Activated CD8-positive, alpha-beta memory T cell treated with anti-CD3 and anti-CD28 coated beads for 1 hour (primary cell): ENCODE results near the gene CDH13.

Source experiments
- DNase-seq, 2 donors: peaks; one replicate each; pipeline ENCODE4 v3.0.0-alpha.2; 2020; ENCODE audit warnings: low read depth in 1 of 2; ENCODE audit errors: extremely low read depth in 1 of 2

CDH13 gene

DNA sequence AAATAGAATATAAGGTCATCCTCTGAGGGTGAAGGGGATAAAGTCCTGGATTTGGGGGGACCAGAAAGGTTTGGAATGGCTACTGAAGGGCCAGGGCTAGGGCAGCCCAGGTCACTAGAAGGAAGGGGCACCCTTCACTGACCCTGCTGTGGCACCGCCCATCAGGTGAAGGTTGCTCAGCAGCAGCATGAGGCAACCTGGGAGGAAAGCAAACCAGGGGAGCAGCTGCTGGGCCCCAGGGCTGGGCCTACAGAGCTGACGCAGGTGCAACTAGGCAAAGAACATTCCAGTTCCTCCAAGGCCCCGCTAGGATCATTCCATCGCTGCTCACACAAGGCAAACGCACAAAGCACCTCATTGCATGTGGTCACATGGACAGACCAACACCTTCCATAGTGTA lies 1177.6 kb downstream of the CDH13 start:
- no peak for DNase-seq

DNA sequence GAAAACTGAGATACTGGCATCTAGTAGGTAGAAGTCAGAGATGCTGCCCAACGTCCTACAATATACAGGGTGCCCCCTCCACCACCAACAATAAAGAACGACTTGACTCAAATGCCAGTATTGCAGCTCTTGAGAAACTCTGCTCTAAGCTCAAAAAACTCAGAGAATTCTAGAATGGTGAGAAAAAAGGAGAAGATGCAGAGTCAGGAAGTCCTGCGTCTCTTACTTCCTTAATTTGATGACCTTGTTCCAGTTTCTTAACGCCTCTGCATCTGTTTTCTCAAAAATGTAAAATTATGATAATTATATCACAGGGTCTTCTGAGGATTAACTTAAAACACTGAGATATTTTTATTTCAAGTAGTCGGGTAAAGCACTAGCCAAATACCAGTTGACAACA lies 1179.3 kb downstream of the CDH13 start:
- no peak for DNase-seq

DNA sequence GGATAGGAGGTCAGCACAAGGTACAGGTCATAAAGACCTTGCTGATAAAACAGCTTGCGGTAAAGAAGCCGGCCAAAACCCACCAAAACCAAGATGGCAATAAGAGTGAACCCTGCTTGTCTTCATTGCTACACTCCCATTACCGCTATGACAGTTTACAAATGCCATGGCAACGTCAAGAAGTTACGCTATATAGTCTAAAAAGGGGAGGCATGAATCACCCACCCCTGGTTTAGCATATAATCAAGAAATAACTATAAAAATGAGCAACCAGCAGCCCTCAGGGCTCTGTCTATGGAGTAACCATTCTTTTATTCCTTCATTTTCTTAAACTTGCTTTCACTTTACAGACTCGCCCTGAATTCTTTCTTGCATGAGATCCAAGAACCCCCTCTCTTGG lies 1180.0 kb downstream of the CDH13 start:
- DNase-seq, result no peak

DNA sequence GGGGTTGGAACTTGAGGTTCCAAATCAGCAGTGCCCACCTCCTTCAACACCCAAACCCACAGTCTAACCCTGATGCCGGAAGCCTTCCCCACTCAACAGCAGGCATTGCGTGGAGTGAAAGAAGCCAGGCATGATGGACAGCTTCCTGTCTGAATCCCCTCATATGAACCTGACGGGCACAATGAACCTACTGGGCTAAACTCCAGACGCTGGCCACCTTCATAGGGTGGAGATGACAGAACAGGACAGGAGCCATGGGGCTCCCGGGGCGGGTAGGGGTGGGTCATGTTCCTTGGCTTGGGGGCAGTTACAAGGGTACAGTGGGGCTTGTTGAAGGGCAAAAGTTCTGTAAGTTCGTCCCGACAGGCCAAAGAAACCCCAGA lies 1180.5 kb downstream of the CDH13 start:
- no peak for DNase-seq

DNA sequence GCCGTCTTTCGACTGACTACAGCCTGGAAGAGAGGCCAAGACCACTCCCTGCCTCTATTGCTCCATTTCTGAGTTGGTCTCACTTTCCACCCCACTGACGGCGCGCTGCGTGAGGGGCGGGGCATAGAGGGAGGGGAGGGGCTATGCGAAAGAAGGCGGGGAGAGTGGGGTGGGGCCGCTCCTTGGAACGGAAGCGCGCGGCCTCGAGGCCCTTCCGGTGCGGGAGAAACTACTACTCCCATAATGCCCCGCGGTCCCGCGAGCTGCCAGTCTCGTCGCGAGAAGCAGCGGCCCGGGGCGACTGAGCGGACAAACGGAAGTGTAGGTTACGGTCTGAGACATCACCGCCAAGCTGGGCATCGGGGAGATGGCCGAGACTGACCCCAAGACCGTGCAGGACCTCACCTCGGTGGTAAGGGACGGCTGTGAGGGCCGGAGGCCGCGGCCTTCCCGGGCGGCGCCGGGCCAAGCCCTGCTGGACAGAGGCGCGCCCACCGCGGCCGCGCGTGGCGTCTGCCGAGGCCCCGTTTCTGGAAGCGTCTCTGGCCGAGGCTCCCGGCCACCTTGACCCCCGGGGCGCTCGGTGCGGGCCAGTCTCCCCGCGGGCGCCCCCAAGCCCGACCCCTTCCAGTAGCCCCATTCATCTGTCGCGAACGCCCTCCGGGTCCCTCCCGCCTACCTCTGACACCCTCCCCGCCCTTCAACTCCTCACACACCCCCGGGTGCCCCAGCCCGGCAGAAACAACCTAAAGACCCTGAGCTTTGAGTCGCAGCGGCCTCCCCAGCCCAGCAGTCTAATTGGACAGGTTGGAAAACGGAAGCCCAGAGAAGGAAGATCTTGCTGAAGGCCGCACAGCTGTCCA lies 1181.2 kb downstream of the CDH13 start, which contains the start of gene HSBP1:
HSBP1 (plus strand) TSS at position 269 of the 863 bp plus-strand sequence; CDS start at position 368, 99 bp downstream.
- peak; percentile 69 to 92 for DNase-seq

DNA sequence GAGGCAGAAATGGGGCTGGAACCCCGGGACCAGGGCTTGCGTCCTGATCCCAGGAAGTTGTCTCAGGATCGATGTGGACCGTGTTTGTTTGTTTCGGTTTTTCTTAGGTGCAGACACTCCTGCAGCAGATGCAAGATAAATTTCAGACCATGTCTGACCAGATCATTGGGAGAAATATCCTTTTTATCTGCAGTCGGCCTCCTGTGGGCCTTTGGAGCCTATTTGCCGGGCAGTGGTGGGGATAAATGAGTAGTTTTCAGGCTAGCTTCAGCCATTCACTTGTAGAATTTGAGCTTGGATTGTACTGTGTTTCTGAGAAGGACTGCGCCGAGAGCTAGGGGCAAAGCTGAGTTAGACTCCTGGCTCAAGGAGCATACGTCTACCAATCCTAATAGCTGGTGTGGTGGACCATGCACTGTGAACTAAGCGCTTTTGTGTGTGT lies 1181.8 kb downstream of the CDH13 start:
- no peak for DNase-seq

DNA sequence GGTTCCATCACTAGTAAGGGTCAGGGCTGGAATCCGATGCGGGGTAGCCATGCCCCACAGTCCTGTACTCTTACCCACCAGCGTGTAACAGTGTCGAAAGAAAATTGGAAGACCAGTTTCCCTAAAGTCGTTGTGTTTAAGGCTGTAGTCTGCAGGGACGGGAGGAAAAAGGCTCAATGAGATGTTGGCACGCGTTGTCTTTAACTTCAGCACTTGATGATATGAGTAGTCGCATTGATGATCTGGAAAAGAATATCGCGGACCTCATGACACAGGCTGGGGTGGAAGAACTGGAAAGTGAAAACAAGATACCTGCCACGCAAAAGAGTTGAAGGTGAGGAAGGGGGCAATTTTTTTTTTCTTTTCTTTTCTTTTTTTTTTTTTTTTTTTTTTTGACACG lies 1182.3 kb downstream of the CDH13 start:
- no peak for DNase-seq

DNA sequence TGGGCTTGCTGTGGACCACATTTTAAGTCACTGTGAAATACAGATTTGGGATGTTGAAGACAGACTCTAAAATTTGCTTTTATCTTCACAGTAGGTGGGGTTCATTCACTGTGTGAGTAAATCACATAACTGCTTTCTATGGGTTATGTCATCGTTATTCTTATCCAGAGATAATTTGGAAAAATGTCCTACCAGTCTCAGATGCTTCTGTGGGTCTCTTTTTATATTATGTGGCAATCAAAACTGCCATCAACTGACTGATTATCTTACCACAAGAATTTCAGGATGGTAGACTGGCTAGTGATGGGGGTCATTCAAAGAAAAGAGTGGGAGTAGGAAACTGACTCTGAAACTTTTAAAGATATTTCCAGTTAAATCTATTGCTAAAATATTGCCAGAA lies 1184.1 kb downstream of the CDH13 start:
- no peak for DNase-seq

DNA sequence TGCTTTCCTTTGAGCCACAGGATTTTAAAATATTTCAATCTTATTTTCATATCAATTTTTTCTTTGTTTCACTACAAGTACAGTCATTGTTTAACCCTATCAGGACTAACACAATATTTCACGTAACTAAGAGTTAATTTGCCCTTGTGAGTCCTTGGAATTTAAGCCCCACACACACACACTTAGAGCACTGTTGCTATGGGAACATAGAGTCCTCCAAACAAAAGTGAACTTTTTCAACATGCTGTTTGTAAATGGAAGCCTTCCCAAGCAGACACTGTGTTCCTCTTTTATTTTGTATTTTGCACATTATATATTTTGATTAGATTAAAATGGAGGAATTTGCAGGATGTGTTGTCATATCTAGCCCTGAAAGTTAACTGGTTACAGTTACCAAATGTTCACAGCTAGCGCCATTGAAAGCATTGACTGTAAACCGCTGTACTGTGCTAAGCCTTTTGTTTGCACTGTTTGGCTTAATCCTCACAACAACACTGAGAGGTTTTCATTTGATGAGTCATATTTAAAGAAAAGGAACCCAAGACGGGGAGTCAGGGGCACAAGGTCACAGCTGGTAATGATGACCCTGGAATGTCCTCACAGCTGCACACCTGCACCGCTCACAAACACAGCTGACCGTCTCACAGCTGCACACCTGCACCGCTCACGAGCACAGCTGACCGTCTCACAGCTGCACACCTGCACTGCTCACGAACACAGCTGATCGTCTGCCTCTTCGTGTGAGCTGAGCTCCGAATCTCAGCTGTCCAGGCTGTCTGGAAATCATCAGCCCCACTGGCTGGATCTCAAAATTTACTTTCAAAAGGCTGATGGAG lies 1187.3 kb downstream of the CDH13 start:
- DNase-seq, result no peak

DNA sequence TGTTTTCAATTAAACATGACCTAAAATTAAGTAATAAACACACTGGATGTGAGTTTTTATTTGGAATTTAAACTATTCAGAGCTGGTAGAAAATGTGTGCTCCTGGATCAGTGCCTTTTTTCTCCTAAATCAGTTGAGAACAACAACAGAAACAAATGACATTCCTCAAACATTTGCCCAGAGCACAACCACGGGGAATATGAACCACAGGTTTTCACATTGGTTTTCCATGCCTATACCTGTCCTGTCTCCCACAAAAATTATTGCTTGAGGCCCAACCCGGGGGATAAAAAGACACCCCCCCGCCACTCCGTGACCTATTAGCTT lies 1187.9 kb downstream of the CDH13 start:
- no peak for DNase-seq

DNA sequence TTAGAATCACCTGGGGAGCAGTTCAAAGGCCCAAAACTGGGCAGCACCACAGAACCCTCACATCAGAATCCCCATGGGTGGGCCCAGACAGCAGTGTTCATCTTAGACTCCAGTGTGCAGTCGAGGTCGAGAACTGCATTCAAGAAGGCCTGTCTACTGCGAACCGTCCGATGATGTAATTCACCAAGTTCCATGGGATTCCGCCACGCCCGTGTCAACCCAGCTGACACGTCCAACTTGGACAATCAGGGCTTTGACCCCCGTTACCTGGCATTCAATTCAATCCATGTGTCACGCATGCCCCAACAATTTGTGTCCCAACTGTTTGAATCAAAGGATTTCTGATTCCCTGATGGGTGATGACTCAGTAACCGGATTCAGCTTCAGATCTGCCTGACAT lies 1190.3 kb downstream of the CDH13 start:
- no peak for DNase-seq

DNA sequence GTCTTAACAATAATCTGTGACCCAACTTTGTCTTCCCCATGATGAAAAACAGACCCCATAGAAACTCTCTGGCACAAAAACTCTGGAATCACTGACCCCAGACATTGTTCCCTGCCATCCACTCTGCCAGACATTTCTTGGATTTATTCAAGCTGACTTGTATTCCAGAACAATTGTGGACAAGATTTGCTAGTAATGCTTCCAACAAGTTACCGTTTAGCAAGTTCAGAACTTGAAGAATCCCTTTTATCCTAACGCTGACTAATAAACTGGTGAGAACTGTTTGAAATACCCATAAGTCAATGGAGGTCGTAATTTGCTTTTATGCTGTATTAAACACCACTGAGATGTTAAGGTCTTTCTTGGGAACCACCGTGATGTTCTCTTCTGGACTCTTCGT lies 1191.5 kb downstream of the CDH13 start:
- DNase-seq, result no peak

DNA sequence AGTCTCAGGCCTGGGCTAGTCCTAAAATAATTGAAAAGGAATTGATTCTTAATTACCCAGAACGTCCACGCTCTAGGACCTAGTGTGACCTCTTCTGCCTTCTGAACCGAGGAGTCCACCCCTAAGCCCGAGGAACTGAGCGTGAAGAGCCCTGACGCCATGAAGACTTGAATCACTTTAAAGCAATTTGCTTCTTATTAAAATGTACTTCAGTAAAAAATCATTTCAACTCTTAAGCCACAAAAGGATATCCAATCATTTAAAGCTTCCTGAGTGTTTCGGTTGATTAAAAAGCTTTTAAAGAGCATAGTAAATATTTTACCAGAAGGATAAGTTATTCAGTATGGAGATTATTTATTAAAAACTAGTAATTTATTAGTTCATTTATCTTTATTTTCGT lies 1192.6 kb downstream of the CDH13 start:
- no peak for DNase-seq

DNA sequence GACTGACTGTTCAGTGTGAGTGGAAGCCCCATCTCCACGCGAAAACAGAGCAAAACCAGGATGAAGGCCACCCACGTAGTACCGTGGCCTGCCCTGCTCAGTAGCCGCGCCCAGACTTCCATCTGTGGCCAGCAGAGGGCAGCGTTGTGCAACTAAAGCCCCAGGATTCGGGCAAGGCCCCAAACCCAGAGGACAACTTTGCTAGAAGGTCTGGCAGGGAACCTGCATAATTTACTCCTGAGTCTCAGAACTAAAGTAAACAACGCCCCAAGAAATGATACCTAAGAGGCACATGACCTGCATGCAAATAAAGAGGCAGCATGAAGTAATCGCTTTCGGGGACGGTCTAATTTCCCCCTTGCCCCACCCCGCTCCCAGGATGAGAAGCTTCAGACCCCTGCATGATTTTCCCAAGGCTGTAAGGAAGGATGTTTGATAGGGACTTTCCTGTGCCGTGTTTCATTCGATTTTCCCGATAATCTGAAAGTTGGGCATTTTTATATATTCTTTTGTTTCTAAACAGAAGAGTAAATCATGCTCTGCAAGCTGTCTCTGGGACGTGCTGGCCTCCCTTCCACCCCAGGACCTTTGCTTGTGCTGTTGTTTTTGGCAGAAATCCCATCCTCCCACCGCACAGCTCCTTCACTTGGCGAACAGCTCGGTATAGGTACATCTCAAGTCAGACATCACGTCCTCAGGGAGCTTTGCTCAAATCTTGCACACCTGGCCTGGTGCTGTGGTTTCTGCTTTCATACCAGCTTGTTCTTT lies 1199.6 kb downstream of the CDH13 start:
- peak; percentile 42 to 68 for DNase-seq

DNA sequence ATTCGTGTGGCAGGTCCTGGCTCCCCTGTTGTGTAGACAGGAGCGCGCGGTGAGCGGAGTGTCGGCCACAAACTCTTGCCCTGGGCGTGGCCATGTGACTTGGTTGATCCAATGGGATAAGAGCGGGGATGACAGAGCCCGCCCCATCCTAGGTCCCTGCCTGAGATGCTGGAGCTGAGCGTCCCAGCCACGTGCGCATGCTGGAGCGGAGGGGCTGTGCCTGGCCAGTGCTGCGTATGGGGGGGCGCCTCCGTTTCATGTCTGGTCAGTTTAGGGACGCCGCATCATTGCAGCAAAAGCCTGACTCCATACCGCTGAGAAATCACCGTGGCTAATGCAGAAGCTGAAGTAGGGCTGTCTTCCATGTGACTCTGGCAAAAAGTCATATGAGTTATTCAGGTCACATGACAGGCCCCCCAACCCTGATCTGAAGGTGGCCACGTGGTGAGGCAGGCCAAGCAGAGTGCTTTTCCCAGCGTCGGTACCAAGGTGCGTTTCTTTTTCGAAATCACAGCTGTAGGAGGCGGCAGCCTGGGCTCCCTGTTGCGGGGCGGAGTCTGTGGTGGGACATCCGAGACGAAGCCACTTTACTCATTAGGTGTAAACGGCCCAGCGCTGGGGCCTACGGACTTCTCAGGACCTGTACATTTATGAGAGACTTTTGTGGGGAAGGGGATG lies 1203.5 kb downstream of the CDH13 start:
- no peak for DNase-seq

DNA sequence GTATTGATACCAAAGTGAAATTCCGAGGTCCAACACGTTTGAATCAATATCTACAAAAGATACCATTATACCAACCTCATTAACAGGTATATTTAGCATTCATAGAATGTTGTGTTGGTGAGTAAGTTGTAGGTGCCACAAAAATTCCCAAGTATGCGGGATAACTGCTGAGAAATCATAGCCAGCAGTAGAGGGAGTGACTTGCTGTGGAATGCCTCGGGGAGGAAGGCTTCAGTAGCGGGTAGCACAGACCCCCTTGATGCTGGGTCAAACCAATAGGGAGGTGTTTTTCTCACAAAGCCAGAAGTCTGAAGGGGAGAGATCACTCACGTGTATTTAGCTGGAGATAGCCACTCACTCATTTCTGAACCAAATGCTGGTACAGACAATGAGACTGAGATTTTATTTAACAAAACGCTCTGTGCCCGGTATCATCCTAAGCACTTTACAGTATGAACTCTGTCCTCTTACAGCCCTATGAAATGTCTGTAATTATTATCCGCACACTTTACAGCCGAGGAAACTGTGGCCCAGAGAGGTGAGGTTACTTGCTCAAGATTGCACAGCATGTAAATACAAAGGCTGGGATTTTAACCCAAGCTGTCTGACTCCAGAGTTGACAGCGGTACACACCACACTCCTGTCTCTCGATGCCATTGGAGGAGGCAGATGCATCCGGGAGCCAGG lies 1204.1 kb downstream of the CDH13 start:
- DNase-seq, result no peak

DNA sequence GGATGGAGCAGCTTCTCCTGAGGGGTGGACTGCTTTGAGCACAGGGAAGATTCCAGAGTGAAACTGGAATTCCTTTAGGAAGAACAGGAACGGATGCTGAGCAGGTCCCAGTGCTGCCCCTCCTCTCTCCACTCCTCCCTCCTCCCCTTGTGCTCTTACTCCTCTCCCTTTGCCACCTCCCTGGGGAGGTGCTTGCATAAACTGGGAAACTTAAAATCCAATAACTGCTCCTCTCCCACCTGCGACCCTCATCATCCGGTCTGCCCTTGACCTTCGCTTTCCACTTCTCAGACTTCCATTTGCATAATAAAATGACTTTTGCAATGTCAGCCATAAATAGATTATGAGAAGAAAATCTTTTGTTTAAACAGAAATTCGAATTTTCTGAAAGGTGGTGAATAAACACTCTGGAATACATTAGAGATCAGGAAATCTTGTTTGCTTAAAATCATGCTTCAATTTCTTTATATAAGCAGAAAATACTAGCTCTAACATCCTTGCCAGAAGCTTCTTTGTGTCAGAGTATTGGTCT lies 1204.8 kb downstream of the CDH13 start:
- DNase-seq, result no peak

DNA sequence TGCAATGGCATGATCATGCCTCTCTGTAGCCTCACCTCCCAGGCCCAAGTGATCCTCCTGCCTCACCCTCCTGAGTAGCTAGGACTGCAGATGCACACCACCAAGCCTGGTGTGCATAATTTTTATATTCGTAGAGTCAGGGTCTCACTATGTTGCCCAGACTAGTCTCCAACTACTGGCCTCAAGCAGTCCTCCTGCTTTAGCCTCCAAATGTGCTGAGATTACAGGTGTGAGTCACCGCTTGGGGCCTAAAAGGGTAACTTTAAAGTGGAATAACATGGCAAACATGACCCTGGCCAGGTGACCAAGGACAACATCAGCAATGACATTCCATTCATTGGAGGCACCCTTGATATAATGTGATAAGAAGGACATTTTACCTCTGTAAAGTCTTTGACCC lies 1207.2 kb downstream of the CDH13 start:
- DNase-seq, result no peak

DNA sequence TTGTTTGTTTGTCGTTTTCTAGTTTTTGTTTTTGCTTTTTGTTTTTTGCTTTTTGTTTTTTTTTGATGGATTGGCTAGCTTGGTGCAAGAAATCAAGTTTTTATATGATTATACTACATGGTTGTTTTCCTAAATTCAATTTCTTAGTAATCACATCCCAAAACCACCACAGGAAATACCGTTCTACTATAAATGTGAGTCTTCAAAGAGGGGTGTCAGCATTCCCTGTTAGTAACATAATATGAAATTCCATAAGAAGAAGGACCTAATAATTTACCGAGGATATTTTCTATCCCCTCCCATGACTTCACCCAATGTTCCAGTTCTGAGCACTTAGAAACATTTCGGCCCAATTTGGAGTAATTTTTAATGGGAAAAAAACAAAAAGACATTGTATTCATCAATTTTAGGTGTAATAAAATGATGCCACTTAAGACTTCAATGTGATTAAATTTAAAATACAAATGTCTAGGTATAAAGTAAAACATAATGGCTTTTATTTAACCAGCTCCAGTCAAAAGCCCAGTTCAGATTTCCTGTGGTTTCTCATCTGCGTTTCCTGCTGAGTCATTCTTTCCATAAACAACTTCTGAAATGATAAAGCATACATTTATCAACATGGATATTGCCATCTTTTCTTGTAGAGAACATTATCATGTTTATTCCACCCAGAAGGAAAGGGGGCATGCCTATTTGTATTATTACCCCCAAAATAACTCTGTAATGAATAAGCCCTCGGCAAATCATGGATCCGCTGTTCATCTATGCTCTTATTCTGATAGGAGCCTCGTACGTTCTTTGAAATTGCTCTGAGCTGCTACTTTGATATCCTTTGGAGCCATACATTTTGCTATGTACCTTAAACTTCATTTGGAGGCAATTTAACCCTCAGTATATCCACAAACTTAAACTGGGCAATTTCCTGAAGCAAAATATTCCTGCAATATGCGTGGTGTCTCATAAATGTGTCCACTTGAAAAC lies 1209.1 kb downstream of the CDH13 start:
- DNase-seq, result no peak
